ENCODE data around the gene SCYGR5. TPM values are rescaled to one million over a fixed set of nuclear protein-coding genes. Genes with fewer than 3 reads are reported as not detected.

The SCYGR5 gene
- total RNA-seq, 4 donors from 2014 or later: not detected

DNA sequence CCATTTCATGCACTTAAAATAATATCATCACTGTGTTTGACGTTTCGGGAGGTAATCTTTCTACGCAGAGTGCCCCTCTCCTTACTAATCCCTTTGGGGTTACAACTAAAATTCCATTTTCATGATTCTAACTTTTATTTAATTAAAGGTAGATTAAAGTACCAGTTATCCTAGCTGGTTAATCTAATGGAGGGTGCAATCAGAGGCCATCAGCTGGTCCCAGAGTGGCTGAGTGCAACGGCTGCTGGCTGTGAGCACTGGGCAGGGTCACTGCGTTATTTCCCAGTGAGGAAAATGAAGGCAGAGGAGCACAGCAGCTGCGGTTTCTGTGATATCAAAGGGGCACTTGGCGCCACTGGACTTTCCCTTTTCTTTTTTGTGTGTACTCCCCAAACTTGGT, 37.2 kb upstream of the SCYGR5 start:
- H3K27ac ChIP-seq: no peak overlapping the region

DNA sequence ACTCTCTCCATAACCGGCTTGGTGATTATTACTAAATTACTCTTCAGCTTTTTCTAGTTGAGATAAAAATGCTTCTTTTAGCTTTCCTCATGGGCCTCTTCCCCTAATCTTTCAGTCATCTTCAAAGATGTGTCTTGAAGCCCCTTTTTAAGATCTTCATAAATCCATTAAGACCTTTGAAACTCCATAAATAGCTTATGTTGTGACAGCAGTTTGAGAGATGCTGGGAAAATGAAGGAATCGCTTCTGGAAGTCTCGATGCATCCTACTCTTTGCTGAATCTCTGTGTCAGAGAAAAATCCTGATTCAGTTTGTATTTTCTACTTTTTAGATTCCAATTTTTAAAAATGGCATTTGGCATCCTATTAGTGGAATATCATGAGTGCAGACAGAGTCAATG, 36.3 kb upstream of the SCYGR5 start:
- Histone ChIP-seq H3K9me3 (no peaks in the 10 kb centered on the region), H3K27me3 (no peaks in the 10 kb centered on the region), H3K36me3 (no peaks in the 10 kb centered on the region), H3K4me3 (no peak overlapping the region), H3K4me1 (no peaks in the 10 kb centered on the region), H3K27ac (no peak overlapping the region)
- TF ChIP-seq, protein P1, sequence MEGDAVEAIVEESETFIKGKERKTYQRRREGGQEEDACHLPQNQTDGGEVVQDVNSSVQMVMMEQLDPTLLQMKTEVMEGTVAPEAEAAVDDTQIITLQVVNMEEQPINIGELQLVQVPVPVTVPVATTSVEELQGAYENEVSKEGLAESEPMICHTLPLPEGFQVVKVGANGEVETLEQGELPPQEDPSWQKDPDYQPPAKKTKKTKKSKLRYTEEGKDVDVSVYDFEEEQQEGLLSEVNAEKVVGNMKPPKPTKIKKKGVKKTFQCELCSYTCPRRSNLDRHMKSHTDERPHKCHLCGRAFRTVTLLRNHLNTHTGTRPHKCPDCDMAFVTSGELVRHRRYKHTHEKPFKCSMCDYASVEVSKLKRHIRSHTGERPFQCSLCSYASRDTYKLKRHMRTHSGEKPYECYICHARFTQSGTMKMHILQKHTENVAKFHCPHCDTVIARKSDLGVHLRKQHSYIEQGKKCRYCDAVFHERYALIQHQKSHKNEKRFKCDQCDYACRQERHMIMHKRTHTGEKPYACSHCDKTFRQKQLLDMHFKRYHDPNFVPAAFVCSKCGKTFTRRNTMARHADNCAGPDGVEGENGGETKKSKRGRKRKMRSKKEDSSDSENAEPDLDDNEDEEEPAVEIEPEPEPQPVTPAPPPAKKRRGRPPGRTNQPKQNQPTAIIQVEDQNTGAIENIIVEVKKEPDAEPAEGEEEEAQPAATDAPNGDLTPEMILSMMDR (IDR thresholded peaks at IDR 0.05): no peak
- TF ChIP-seq POLR2A (IDR thresholded peaks at IDR 0.05): no peak
- DNase-seq: no peak

More for the DNA sequence above, 37.2 kb upstream of the SCYGR5 start:
- no peaks in the 10 kb centered on the region for H3K36me3 ChIP-seq
- no peak overlapping the region for H3K4me3 ChIP-seq
- H3K4me1 ChIP-seq: no peaks in the 10 kb centered on the region
- no peaks in the 10 kb centered on the region for H3K9me3 ChIP-seq
- no peak for DNase-seq
- H3K27me3 ChIP-seq: no peaks in the 10 kb centered on the region
- no peak for TF ChIP-seq POLR2A (IDR thresholded peaks at IDR 0.05)
- TF ChIP-seq, protein P1 (IDR thresholded peaks at IDR 0.05): no peak

DNA sequence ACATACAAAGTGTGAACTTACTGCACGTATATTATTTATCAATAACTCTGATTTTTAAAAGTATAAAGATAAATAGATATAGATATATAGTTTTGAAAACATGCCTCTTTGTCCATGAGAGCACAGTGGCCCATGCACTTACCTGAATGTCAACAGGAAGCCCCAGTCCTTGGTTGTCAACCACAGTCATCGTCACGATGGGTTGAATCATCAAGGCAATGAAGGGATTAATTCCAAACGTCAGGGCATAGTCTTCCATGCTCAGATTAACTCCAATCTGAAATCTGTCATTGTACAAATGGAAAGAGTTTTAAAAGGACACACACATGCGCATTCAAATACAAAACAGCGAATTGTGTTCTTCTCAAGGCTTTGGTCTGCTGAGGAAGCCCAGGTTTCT, 33.8 kb upstream of the SCYGR5 start:
- Histone ChIP-seq H3K4me3 (no peak overlapping the region), H3K4me1 (no peaks in the 10 kb centered on the region), H3K27me3 (no peaks in the 10 kb centered on the region), H3K36me3 (no peaks in the 10 kb centered on the region), H3K27ac (no peak overlapping the region), H3K9me3 (no peaks in the 10 kb centered on the region)
- TF ChIP-seq POLR2A (IDR thresholded peaks at IDR 0.05): no peak
- TF ChIP-seq, protein P1 (IDR thresholded peaks at IDR 0.05): no peak
- DNase-seq: no peak

DNA sequence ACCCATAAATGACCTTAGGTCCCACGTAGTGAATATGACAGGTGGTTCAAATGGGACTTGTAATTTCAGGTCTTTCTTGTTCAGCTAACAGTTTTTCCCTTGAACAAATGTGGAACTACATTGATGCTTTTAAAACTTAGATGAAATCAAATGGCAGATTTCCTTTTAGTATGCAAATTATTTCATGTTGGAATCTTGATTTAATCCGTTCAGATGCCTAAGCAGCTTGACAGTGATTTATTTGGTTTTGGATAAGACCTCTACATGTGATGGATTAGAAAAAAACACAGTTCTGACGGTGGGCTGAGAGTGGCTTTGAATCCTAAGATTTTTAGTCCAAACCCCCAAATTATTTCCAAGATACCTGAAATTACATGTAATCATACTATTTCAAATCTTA, 32.4 kb upstream of the SCYGR5 start:
- TF ChIP-seq, protein P1 (IDR thresholded peaks at IDR 0.05): no peak
- no peak for TF ChIP-seq POLR2A (IDR thresholded peaks at IDR 0.05)
- Histone ChIP-seq H3K4me3 (no peak overlapping the region), H3K4me1 (no peaks in the 10 kb centered on the region), H3K27ac (no peak overlapping the region), H3K27me3 (no peaks in the 10 kb centered on the region), H3K9me3 (no peaks in the 10 kb centered on the region), H3K36me3 (no peaks in the 10 kb centered on the region)
- no peak for DNase-seq

DNA sequence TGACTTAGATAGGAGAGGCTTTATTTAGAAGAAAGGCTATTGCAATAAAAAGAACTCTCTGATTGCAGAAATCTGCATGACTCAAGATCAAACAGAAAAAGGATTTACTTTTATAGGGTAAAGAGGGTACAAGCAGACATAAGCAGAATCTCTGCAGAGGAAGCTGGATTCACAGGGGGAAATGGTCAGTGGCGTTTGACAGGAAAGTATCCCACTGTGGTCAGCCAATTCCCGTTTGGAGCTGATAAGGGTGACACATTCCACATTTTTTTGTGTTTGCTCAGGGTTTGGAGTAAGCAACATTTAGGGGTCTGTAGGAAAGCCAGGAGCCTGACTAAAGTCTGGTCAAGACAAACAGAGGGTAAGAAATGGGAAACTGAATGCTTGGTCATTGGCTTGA, 23.9 kb upstream of the SCYGR5 start:
- Histone ChIP-seq H3K4me1 (no peaks in the 10 kb centered on the region), H3K9me3 (no peaks in the 10 kb centered on the region), H3K4me3 (no peak overlapping the region), H3K27ac (no peak overlapping the region), H3K27me3 (no peaks in the 10 kb centered on the region), H3K36me3 (no peaks in the 10 kb centered on the region)
- TF ChIP-seq POLR2A (IDR thresholded peaks at IDR 0.05): no peak
- TF ChIP-seq, protein P1 (IDR thresholded peaks at IDR 0.05): no peak
- DNase-seq: no peak

DNA sequence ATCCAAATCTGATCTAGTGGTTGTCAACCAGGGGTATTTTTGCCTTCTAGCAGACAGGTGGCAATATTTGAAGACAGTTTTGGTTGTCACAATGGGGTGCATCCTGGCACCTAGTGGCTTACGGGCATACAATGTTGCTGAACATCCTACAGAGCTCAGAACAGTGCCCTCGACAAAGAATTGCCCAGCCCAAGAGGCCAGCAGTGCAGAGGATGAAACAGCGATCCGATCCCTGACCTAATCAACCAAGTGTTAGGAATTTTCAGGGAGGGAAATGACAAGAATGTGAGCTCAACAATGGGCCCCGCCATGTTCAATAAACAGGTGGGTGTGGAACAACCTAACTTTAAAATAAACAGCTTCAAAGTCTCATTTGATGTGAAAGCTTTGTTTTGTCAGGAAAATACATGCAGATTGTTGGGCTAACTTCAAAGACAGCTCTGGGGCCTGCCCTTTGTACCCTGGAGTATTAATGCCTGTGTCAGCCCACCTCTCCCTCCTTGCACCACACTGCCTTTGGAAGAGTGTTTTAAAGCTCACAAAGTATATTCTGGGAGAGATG, 22.5 kb upstream of the SCYGR5 start:
- Histone ChIP-seq H3K27ac (no peak overlapping the region), H3K9me3 (no peaks in the 10 kb centered on the region), H3K4me3 (no peak overlapping the region), H3K27me3 (no peaks in the 10 kb centered on the region), H3K36me3 (no peaks in the 10 kb centered on the region), H3K4me1 (no peaks in the 10 kb centered on the region)
- no peak for DNase-seq
- TF ChIP-seq, protein P1 (IDR thresholded peaks at IDR 0.05): no peak
- TF ChIP-seq POLR2A (IDR thresholded peaks at IDR 0.05): no peak

Data from Peyer's patch (tissue), 4 donors.